NOMO-1 (cell line): Measurements from ENCODE around the gene TOR4A.
A peak's percentile ranks its signal among the peaks of the same experiment; 100 is the strongest.
"Not testable (repeated sequence)": the region's sequence is repeated elsewhere in the genome, so short reads cannot be mapped to it uniquely, and the experiment has no call there.

ENCODE experiments used
- DNase-seq, 2 experiments: peaks; one replicate each; lab custom pipeline; 2025; ENCODE audit not compliant: unreplicated experiment in 2 of 2; lab: John Stamatoyannopoulos, UW

Gene TOR4A

GRCh38 chr9:137251490-137252268 lies 25.8 kb upstream of the TOR4A start:
- DNase-seq: no peak

GRCh38 chr9:137252555-137253506 lies 24.7 kb upstream of the TOR4A start:
- DNase-seq: no peak

- DNase-seq: peak in 1 of 2 experiments; percentile 20
Observed at GRCh38 chr9:137253717-137254623, 23.6 kb upstream of the TOR4A start.

GRCh38 chr9:137254624-137255447 lies 22.7 kb upstream of the TOR4A start, which contains the start of gene NELFB:
TSS of gene NELFB (plus strand) at chr9:137255327.
- peak; percentile 79 to 98 for DNase-seq

- DNase-seq: no peak
Observed at GRCh38 chr9:137255448-137256114, 21.9 kb upstream of the TOR4A start.

GRCh38 chr9:137256362-137256761 lies 21.2 kb upstream of the TOR4A start:
- no peak for DNase-seq

- no peak for DNase-seq
Observed at GRCh38 chr9:137256856-137257255, 20.7 kb upstream of the TOR4A start.

- DNase-seq: not testable (repeated sequence)
Observed at GRCh38 chr9:137262173-137262908, 15.2 kb upstream of the TOR4A start.

GRCh38 chr9:137262909-137263285 lies 14.6 kb upstream of the TOR4A start:
- DNase-seq: no peak

GRCh38 chr9:137263506-137263905 lies 14.0 kb upstream of the TOR4A start:
- DNase-seq: no peak

GRCh38 chr9:137264067-137264466 lies 13.5 kb upstream of the TOR4A start:
- no peak for DNase-seq

- DNase-seq: no peak
Observed at GRCh38 chr9:137265496-137266161, 11.9 kb upstream of the TOR4A start.

GRCh38 chr9:137266162-137266527 lies 11.4 kb upstream of the TOR4A start:
- no peak for DNase-seq

- DNase-seq: no peak
Observed at GRCh38 chr9:137266585-137267453, 10.7 kb upstream of the TOR4A start.

- DNase-seq: no peak
Observed at GRCh38 chr9:137267933-137268355, 9.6 kb upstream of the TOR4A start.

GRCh38 chr9:137268538-137269201 lies 8.9 kb upstream of the TOR4A start:
- no peak for DNase-seq
